ENCODE results near the gene CACNA1B. TPM values are rescaled to one million over a fixed set of nuclear protein-coding genes. Genes with fewer than 3 reads are reported as not detected.

CACNA1B gene
- total and polyA plus RNA-seq, 4 donors, result 0.01 to 0.20 (median 0.09) TPM; not detected in 1

DNA sequence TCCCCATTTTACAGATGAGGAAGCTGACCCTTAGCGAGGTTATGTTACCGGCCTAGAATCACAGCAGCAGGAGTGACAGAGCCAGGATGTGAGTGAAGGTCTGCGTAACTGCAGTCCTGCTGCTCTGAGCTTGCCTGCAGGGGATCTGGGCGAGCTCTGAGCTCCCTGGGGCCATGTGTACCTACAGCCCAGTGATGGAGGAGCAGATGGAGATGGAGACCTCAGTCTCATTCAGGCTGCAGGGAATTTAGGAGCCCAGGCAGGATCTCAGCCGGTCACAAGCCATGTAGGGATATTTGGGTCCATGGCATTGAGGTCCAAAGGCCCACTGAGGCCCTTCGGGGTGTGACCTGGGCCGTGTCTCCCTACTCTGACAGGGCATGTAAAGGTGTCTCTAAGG is 170.6 kb downstream of the CACNA1B start:
- no peak for DNase-seq
- WGBS, 2 donors, result 83% methylated on average over 7 of the region's 7 CpGs
- no peaks in the 10 kb centered on the region for H3K27me3 ChIP-seq (ENCODE audit: control insufficient read depth in 3 of 3, insufficient read depth in 3 of 3, low read length in 2 of 3)

DNA sequence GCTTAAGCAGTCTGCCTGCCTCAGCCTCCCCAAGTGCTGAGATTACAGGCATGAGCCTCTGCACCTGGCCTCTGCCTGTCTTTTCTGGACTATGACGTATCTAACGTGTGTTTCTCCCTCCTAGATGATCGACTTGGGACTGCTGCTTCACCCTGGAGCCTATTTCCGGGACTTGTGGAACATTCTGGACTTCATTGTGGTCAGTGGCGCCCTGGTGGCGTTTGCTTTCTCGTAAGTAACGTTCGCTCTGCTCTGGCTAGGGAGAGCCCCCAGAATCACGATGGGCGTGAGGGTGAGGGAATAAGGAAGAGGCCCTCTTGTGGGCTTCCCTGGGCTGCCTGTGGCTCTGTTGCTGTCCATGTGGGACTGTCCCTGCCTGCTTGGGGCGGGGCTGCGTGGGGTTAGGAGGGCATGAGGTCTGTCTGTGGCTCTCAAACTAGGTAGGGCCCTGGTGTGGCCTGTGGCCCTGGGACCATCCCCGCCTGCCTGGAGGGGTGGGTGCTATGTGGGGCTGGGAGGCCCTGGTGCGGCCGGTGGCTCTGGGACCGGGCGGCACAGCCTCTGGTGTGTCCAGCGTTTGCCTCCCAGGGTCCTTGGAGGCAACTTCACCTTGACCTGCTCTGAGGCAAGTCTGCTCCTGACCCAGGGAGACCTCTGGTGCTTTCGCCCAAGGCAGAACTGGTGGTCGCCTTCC is 171.7 kb downstream of the CACNA1B start:
- no peaks in the 10 kb centered on the region for H3K27me3 ChIP-seq (ENCODE audit: control insufficient read depth in 3 of 3, insufficient read depth in 3 of 3, low read length in 2 of 3)
- DNase-seq (no peak), ATAC-seq (ENCODE audit: insufficient read depth, low FRiP score) (no peak)
- no peak for TF ChIP-seq CTCF (IDR thresholded peaks at IDR 0.05; ENCODE audit: control extremely low read depth, extremely low read depth)
- peaks cover 0 to 2% (median 0%) of the 10 kb centered on the region in 4 donors for H3K9me3 ChIP-seq (ENCODE audit: control insufficient read depth in 4 of 4, insufficient read depth in 3 of 4, low read length in 3 of 4)
- H3K4me1 ChIP-seq (ENCODE audit: control insufficient read depth in 5 of 5, insufficient read depth in 5 of 5, low read length in 5 of 5), result no peaks in the 10 kb centered on the region
- H3K4me3 ChIP-seq, result no peak overlapping the region
- no peak overlapping the region for H3K27ac ChIP-seq (ENCODE audit: low read depth in 1 of 2, low read length in 1 of 2)
- 85 to 88% methylated on average over 21 of the region's 21 CpGs for WGBS, 2 donors
- H3K36me3 ChIP-seq (ENCODE audit: control insufficient read depth in 4 of 4, insufficient read depth in 4 of 4, low read length in 4 of 4), result no peaks in the 10 kb centered on the region
- no peak overlapping the region for H3K9ac ChIP-seq (ENCODE audit: insufficient read depth in 1 of 2, low read length in 2 of 2)

More for the DNA sequence above, 170.6 kb downstream of the CACNA1B start:
- Histone ChIP-seq H3K9ac (ENCODE audit: insufficient read depth in 1 of 2, low read length in 2 of 2) (no peak overlapping the region), H3K27ac (ENCODE audit: low read depth in 1 of 2, low read length in 1 of 2) (no peak overlapping the region), H3K36me3 (ENCODE audit: control insufficient read depth in 4 of 4, insufficient read depth in 4 of 4, low read length in 4 of 4) (no peaks in the 10 kb centered on the region), H3K4me1 (ENCODE audit: control insufficient read depth in 5 of 5, insufficient read depth in 5 of 5, low read length in 5 of 5) (no peaks in the 10 kb centered on the region), H3K9me3 (ENCODE audit: control insufficient read depth in 4 of 4, insufficient read depth in 3 of 4, low read length in 3 of 4) (no peaks in the 10 kb centered on the region), H3K4me3 (no peak overlapping the region)
- no peak for TF ChIP-seq CTCF (IDR thresholded peaks at IDR 0.05; ENCODE audit: control extremely low read depth, extremely low read depth)
- ATAC-seq (ENCODE audit: insufficient read depth, low FRiP score), result no peak

- WGBS, 2 donors, result 58 to 72% methylated on average over 24 of the region's 24 CpGs
- no peak for DNase-seq
Observed at GRCh38 chr9:138049779-138050471, 172.3 kb downstream of the CACNA1B start.

More at GRCh38 chr9:138049779-138050471, 172.3 kb downstream of the CACNA1B start:
- Histone ChIP-seq H3K27ac (ENCODE audit: low read depth in 1 of 2, low read length in 1 of 2) (no peak overlapping the region), H3K4me3 (no peak overlapping the region), H3K9me3 (ENCODE audit: control insufficient read depth in 4 of 4, insufficient read depth in 3 of 4, low read length in 3 of 4) (peaks cover 0 to 2% (median 0%) of the 10 kb centered on the region in 4 donors), H3K36me3 (ENCODE audit: control insufficient read depth in 4 of 4, insufficient read depth in 4 of 4, low read length in 4 of 4) (no peaks in the 10 kb centered on the region), H3K4me1 (ENCODE audit: control insufficient read depth in 5 of 5, insufficient read depth in 5 of 5, low read length in 5 of 5) (no peaks in the 10 kb centered on the region), H3K27me3 (ENCODE audit: control insufficient read depth in 3 of 3, insufficient read depth in 3 of 3, low read length in 2 of 3) (no peaks in the 10 kb centered on the region), H3K9ac (ENCODE audit: insufficient read depth in 1 of 2, low read length in 2 of 2) (no peak overlapping the region)
- TF ChIP-seq CTCF (IDR thresholded peaks at IDR 0.05; ENCODE audit: control extremely low read depth, extremely low read depth), result no peak
- no peak for ATAC-seq (ENCODE audit: insufficient read depth, low FRiP score)

All from lung (tissue), 12 donors.